Endothelial cell of umbilical vein (primary cell): ENCODE data around the gene NF1. TPM values are rescaled to one million over a fixed set of nuclear protein-coding genes. Genes with fewer than 3 reads are reported as not detected.

Experiments
- BruUV-seq: library from RNA; stranded (reverse); fragments of 400-500 nt; replicated peaks from 2 replicates; lab custom pipeline; 2021; lab: Mats Ljungman, UMichigan
- CTCF ChIA-PET: fragments of 300-600, 350-600 bp; sonication (Branson Sonifier 250); formaldehyde crosslinking; loops from one replicate; lab custom pipeline; 2021; ENCODE audit warnings: antibody characterized with exemption, inconsistent platforms; lab: Charles Lee
- POLR2A ChIA-PET: fragments of 300-600, 350-600 bp; sonication (Branson Sonifier 250); formaldehyde crosslinking; loops from one replicate; lab custom pipeline; 2021; ENCODE audit warnings: antibody characterized with exemption, inconsistent platforms; lab: Charles Lee
- DNase-seq: peaks from one replicate; pipeline ENCODE4 v3.0.0-alpha.2; 2011; ENCODE audit warnings: low read depth, low spot score
- FAIRE-seq: peaks from 2 replicates; lab custom pipeline; 2011; peaks lifted over from hg19 to GRCh38; lab: Jason Lieb, UNC
- H2AFZ ChIP-seq: 2 replicates; pipeline ENCODE4 v1.6.0; 2012; ENCODE audit warnings: low read depth, low read length, control low read depth, inconsistent platforms
- H3K27ac ChIP-seq: 2 replicates; pipeline ENCODE4 v1.5.1; 2011; ENCODE audit warnings: low read depth, mild to moderate bottlenecking, control low read depth, low read length, moderate library complexity; ENCODE audit not compliant: insufficient read depth
- H3K27me3 ChIP-seq, 2 experiments: 2 replicates each; pipeline versions ENCODE4 v1.6.0 to v1.6.1; 2011; ENCODE audit warnings: low read length in 2 of 2, mixed read lengths in 1 of 2; ENCODE audit not compliant: control insufficient read depth in 2 of 2, insufficient read depth in 2 of 2
- H3K36me3 ChIP-seq, 2 experiments: 2 replicates in 1 of 2; 3 replicates in 1 of 2; pipeline ENCODE4 v1.5.1; 2011; ENCODE audit warnings: low read length in 2 of 2, mild to moderate bottlenecking in 1 of 2, moderate library complexity in 1 of 2; ENCODE audit not compliant: control insufficient read depth in 2 of 2, insufficient read depth in 2 of 2; ENCODE audit errors: extremely low read depth in 1 of 2
- H3K4me1 ChIP-seq: 3 replicates; pipeline ENCODE4 v1.5.1; 2011; ENCODE audit warnings: mild to moderate bottlenecking, low read length; ENCODE audit not compliant: control insufficient read depth, insufficient read depth; ENCODE audit errors: extremely low read depth
- H3K4me2 ChIP-seq: 2 replicates; pipeline ENCODE4 v1.6.1; 2011; ENCODE audit warnings: low read length, control low read depth, mixed read lengths; ENCODE audit not compliant: insufficient read depth
- H3K4me3 ChIP-seq, 3 experiments: fragments of 200-600 bp in 1 of 3; sonication (generic), shearing (Covaris generic) in 1 of 3; replicated peaks in 1 of 3; 2 replicates each; pipeline ENCODE4 v1.5.1; 2011 to 2016; ENCODE audit warnings: control low read depth in 3 of 3, low read length in 3 of 3, mild to moderate bottlenecking in 2 of 3, inconsistent platforms in 1 of 3, low read depth in 1 of 3, moderate library complexity in 1 of 3; ENCODE audit not compliant: insufficient read depth in 1 of 3
- H3K79me2 ChIP-seq: 2 replicates; pipeline ENCODE4 v1.6.0; 2012; ENCODE audit warnings: low read length, inconsistent platforms; ENCODE audit not compliant: control insufficient read depth, insufficient read depth
- H3K9ac ChIP-seq: replicated peaks from 2 replicates; pipeline ENCODE3; 2011; ENCODE audit warnings: low read length, control low read depth; ENCODE audit not compliant: insufficient read depth; ENCODE audit errors: extremely low read depth
- H3K9me1 ChIP-seq: replicated peaks from 3 replicates; pipeline ENCODE4 v1.6.0; 2011; ENCODE audit warnings: mild to moderate bottlenecking, low read length; ENCODE audit not compliant: control insufficient read depth, insufficient read depth; ENCODE audit errors: extremely low read depth
- H3K9me3 ChIP-seq: replicated peaks from 2 replicates; pipeline ENCODE4 v1.5.1; 2012; ENCODE audit warnings: low read length, inconsistent platforms; ENCODE audit not compliant: control insufficient read depth, insufficient read depth
- H4K20me1 ChIP-seq: replicated peaks from 2 replicates; pipeline ENCODE3; 2011; ENCODE audit warnings: mild to moderate bottlenecking, low read length; ENCODE audit not compliant: control insufficient read depth, insufficient read depth; ENCODE audit errors: extremely low read depth
- CTCF ChIP-seq, 2 donors: IDR thresholded peaks; 1 replicate in 1 of 2; 2 replicates in 1 of 2; pipeline ENCODE4 v1.5.1; 2011; ENCODE audit warnings: low read length in 2 of 2, mild to moderate bottlenecking in 2 of 2, moderate library complexity in 2 of 2, control low read depth in 1 of 2, inconsistent platforms in 1 of 2, low read depth in 1 of 2; ENCODE audit not compliant: insufficient read depth in 1 of 2; ENCODE audit errors: extremely low read depth in 1 of 2
- EZH2 ChIP-seq: IDR thresholded peaks from 2 replicates; pipeline ENCODE4 v1.6.1; 2012; ENCODE audit warnings: borderline replicate concordance, low read depth, mild to moderate bottlenecking, moderate library complexity, low read length, inconsistent platforms; ENCODE audit not compliant: severe bottlenecking
- FOS ChIP-seq: IDR thresholded peaks from 2 replicates; pipeline ENCODE4 v1.6.1; 2011; ENCODE audit warnings: mild to moderate bottlenecking, low read length, moderate library complexity, borderline replicate concordance; ENCODE audit not compliant: insufficient read depth
- GATA2 ChIP-seq: IDR thresholded peaks from 2 replicates; pipeline ENCODE4 v1.7.0; 2011; ENCODE audit warnings: low read depth, mild to moderate bottlenecking, moderate library complexity, mixed read lengths, low read length; ENCODE audit not compliant: insufficient read length, insufficient read depth
- JUN ChIP-seq: IDR thresholded peaks from 2 replicates; pipeline ENCODE4 v1.6.1; 2011; ENCODE audit warnings: borderline replicate concordance, low read depth; ENCODE audit not compliant: insufficient read length, insufficient read depth
- MAX ChIP-seq: IDR thresholded peaks from 2 replicates; pipeline ENCODE4 v1.6.1; 2011; ENCODE audit not compliant: insufficient read depth, insufficient read length
- MYC ChIP-seq: IDR thresholded peaks from one replicate; pipeline ENCODE4 v1.6.1; 2011; ENCODE audit warnings: mild to moderate bottlenecking, low read depth, low read length
- POLR2A ChIP-seq: IDR thresholded peaks from 2 replicates; pipeline ENCODE4 v1.6.1; 2012; ENCODE audit warnings: low read depth, mild to moderate bottlenecking, control low read depth, low read length
- POLR2AphosphoS5 ChIP-seq: IDR thresholded peaks from 2 replicates; pipeline ENCODE4 v1.6.1; 2012; ENCODE audit warnings: low read depth, mild to moderate bottlenecking, control low read depth, low read length, moderate library complexity; ENCODE audit not compliant: insufficient read depth
- dilution Hi-C: fragments of 300-500 bp; cut with MboI; formaldehyde crosslinking; loops from one replicate; pipeline ENCODE4 v1.15.0; 2019; ENCODE audit warnings: low sequenced_read_pairs; ENCODE audit not compliant: extremely low pct_ligation_motif_present
- intact Hi-C: fragments of 100-400 bp; cut with micrococcal nuclease; formaldehyde crosslinking; loops from one replicate; pipeline ENCODE4 v1.10.0; 2022
- polyA plus RNA-seq, 4 experiments: library from polyadenylated mRNA; depleted of rRNA in 3 of 4; stranded (reverse) in 3 of 4; unstranded in 1 of 4; fragments of >200 nt; gene quantifications; 2 replicates each; pipeline versions ENCODE4 v1.2.1 to v1.2.3, GENCODE V29; 2011 to 2012; ENCODE audit warnings: missing spikeins in 1 of 4
- total RNA-seq: library from RNA; stranded (reverse); gene quantifications from 2 replicates; pipeline ENCODE4 v1.2.3, GENCODE V29; 2021

The NF1 gene
- total and polyA plus RNA-seq, 2 donors (not counting 3 experiments of a cell fraction or from before 2014, with no cell fraction given), result 13.7 to 42.4 TPM

- ChIA-PET CTCF (no interaction called here), POLR2A (no interaction called here)
- FAIRE-seq (no peak), DNase-seq (no peak)
- no peak overlapping the region for H3K9ac ChIP-seq
- TF ChIP-seq CTCF (IDR thresholded peaks at IDR 0.05; ENCODE audit: extremely low read depth in 1 of 2, insufficient read depth in 1 of 2, low read depth in 1 of 2, low read length in 2 of 2) (no peak), POLR2AphosphoS5 (no peak), GATA2 (no peak), EZH2 (no peak), FOS (no peak), JUN (no peak), POLR2A (no peak), MAX (no peak), MYC (no peak)
- no peaks in the 10 kb centered on the region for H3K79me2 ChIP-seq
- no peaks in the 10 kb centered on the region for H3K36me3 ChIP-seq
- no peaks in the 10 kb centered on the region for H4K20me1 ChIP-seq
- H3K27me3 ChIP-seq, result no peaks in the 10 kb centered on the region
- no peaks in the 10 kb centered on the region for H3K9me1 ChIP-seq
- dilution Hi-C loops, result no loop called here
- no peak overlapping the region for H2AFZ ChIP-seq
- no peaks in the 10 kb centered on the region for H3K4me1 ChIP-seq
- H3K27ac ChIP-seq, result no peak overlapping the region
- intact Hi-C loops, result no loop called here
- no peaks in the 10 kb centered on the region for H3K9me3 ChIP-seq
- no peak overlapping the region for H3K4me3 ChIP-seq
- BruUV-seq, result no TSS peak
- H3K4me2 ChIP-seq, result no peak overlapping the region
Observed at GRCh38 chr17:31172388-31172787, 77.6 kb downstream of the NF1 start.
